Tibial nerve (tissue), 4 donors: ENCODE measurements around the gene PRDM7. TPM values are rescaled to one million over a fixed set of nuclear protein-coding genes. Genes with fewer than 3 reads are reported as not detected.
A peak's percentile ranks its signal among the peaks of the same experiment; 100 is the strongest.

Experiments
- DNase-seq, 2 donors: peaks; one replicate each; pipeline ENCODE4 v3.0.0-alpha.2; 2019; ENCODE audit warnings: low spot score in 2 of 2
- H3K27ac ChIP-seq, 4 donors: fragments of 200-600 bp; sonication (generic) in 3 of 4; one replicate each; pipeline ENCODE4 v1.5.1; 2017 to 2019; ENCODE audit warnings: mild to moderate bottlenecking in 1 of 4
- H3K27me3 ChIP-seq, 2 donors: fragments of 200-600 bp; sonication (generic) in 1 of 2; one replicate each; pipeline versions ENCODE4 v1.5.1 to v1.6.0; 2017 to 2019
- H3K36me3 ChIP-seq, 3 donors: fragments of 200-600 bp; sonication (generic); one replicate each; pipeline ENCODE4 v1.5.1; 2018 to 2019
- H3K4me1 ChIP-seq, 4 donors: fragments of 200-600 bp; sonication (generic) in 3 of 4; one replicate each; pipeline ENCODE4 v1.5.1; 2017 to 2019
- H3K4me3 ChIP-seq, 4 donors: fragments of 200-600 bp; sonication (generic) in 3 of 4; one replicate each; pipeline ENCODE4 v1.5.1; 2017 to 2019; ENCODE audit warnings: mild to moderate bottlenecking in 1 of 4, moderate library complexity in 1 of 4
- H3K9me3 ChIP-seq, 4 donors: fragments of 200-600 bp; sonication (generic) in 3 of 4; one replicate each; pipeline ENCODE4 v1.5.1; 2017 to 2019
- CTCF ChIP-seq, 5 experiments: fragments of 200-600 bp in 3 of 5; fragments of 450-650 bp in 2 of 5; sonication (generic) in 3 of 5; IDR thresholded peaks; one replicate each; pipeline ENCODE4 v1.5.1; 2016 to 2019; ENCODE audit warnings: antibody characterized with exemption in 5 of 5, mild to moderate bottlenecking in 3 of 5, moderate library complexity in 2 of 5
- EP300 ChIP-seq, 2 donors: sonication (generic); formaldehyde crosslinking; IDR thresholded peaks; one replicate each; pipeline ENCODE4 v1.6.1; 2017; ENCODE audit warnings: antibody characterized with exemption in 2 of 2, mild to moderate bottlenecking in 1 of 2
- POLR2A ChIP-seq, 2 donors: fragments of 450-650 bp; IDR thresholded peaks; one replicate each; pipeline ENCODE4 v1.6.1; 2017; ENCODE audit warnings: antibody characterized with exemption in 2 of 2, mild to moderate bottlenecking in 2 of 2, moderate library complexity in 2 of 2
- WGBS, 2 donors: methylation state at CpG; one replicate each; pipeline ENCODE4 v1.1.5; 2018; 5-methylcytosine and 5-hydroxymethylcytosine counted together
- total RNA-seq, 4 donors: library from RNA; depleted of rRNA; stranded (reverse); fragments of >200 nt; gene quantifications; one replicate each; pipeline ENCODE4 v1.1.0, GENCODE V29; 2016

The PRDM7 gene
- total RNA-seq, 4 donors from 2014 or later: not detected

- peaks cover 0 to 49% (median 16%) of the 10 kb centered on the region in 4 donors for H3K4me1 ChIP-seq
- no peaks in the 10 kb centered on the region for H3K27me3 ChIP-seq
- no peak for TF ChIP-seq EP300 (IDR thresholded peaks at IDR 0.05)
- no peak for TF ChIP-seq CTCF (IDR thresholded peaks at IDR 0.05)
- TF ChIP-seq POLR2A (IDR thresholded peaks at IDR 0.05): no peak
- no peak for DNase-seq
- H3K27ac ChIP-seq: peak within 1 kb of the TSS in 3 of 4 donors; percentile 37 to 73 (median 37)
- peak within 1 kb of the TSS; percentile 45 to 68 (median 54) for H3K4me3 ChIP-seq
- no peaks in the 10 kb centered on the region for H3K9me3 ChIP-seq
- no peaks in the 10 kb centered on the region for H3K36me3 ChIP-seq
- WGBS, 2 donors: 2 to 7% methylated on average over 15 to 45 of the region's 103 CpGs
Measured at GRCh38 chr16:90018652-90019542, 58.2 kb downstream of the PRDM7 start, which contains the start of gene DBNDD1. Gene DBNDD1 (minus strand): TSS chr16:90019456. CDS start chr16:90019341, 115 bp downstream.

- H3K9me3 ChIP-seq: no peaks in the 10 kb centered on the region
- H3K36me3 ChIP-seq: no peaks in the 10 kb centered on the region
- peaks cover 0 to 43% (median 14%) of the 10 kb centered on the region in 4 donors for H3K4me1 ChIP-seq
- H3K27me3 ChIP-seq: no peaks in the 10 kb centered on the region
- peak overlapping the region in 3 of 4 donors; percentile 52 to 68 (median 57) for H3K4me3 ChIP-seq
- H3K27ac ChIP-seq: no peak overlapping the region
- TF ChIP-seq CTCF (IDR thresholded peaks at IDR 0.05) (no peak), POLR2A (IDR thresholded peaks at IDR 0.05) (no peak), EP300 (IDR thresholded peaks at IDR 0.05) (no peak)
- no peak for DNase-seq
- 51 to 64% methylated on average over 7 of the region's 7 CpGs for WGBS, 2 donors
Measured at GRCh38 chr16:90018297-90018651, 58.9 kb downstream of the PRDM7 start.

- Histone ChIP-seq H3K36me3 (no peaks in the 10 kb centered on the region), H3K27ac (no peak overlapping the region), H3K4me1 (peaks cover 0 to 31% (median 10%) of the 10 kb centered on the region in 4 donors), H3K4me3 (no peak overlapping the region), H3K9me3 (no peaks in the 10 kb centered on the region), H3K27me3 (no peaks in the 10 kb centered on the region)
- TF ChIP-seq CTCF (IDR thresholded peaks at IDR 0.05): no peak
- TF ChIP-seq POLR2A (IDR thresholded peaks at IDR 0.05): no peak
- TF ChIP-seq EP300 (IDR thresholded peaks at IDR 0.05): no peak
- 44 to 65% methylated on average over 8 to 11 of the region's 11 CpGs for WGBS, 2 donors
- DNase-seq: no peak
Measured at GRCh38 chr16:90016339-90016950, 60.7 kb downstream of the PRDM7 start.

DNA sequence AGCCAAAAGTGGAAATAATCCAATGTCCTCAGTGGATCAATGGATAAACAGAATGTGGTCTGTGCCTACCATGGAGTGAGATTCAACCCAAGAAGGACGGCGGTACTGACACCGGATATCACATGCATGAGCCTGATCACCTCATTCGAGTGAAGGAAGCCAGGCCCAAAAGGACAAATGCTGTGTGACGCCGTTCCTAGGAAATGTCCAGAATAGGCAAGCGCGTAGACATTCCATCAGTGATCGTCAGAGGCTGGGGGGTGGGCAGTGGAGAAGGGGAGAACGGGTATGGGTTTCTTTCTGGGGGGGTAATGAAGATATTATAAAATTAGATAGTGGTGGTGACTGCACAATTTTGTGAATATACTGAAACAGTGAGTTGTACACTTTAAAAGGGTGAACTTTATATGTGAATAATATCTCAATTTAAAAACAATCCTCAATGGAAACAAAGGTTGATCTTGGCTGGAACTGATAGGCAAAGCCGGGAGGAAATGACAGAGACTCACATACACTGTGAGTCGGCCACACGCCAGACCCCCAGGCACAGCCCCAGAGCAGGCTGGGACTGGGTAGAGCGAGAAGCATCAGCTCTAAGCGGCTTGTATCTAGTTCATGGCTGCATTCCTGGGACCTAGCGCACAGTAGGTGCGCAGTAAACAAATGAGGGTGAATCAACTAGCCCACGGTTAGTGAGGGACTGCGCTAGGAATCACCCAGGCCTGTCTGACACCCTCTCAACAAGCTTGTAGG, 61.4 kb downstream of the PRDM7 start:
- H3K27me3 ChIP-seq: no peaks in the 10 kb centered on the region
- H3K4me3 ChIP-seq: no peak overlapping the region
- 79 to 83% methylated on average over 19 of the region's 19 CpGs for WGBS, 2 donors
- H3K4me1 ChIP-seq: peaks cover 0 to 26% (median 10%) of the 10 kb centered on the region in 4 donors
- no peak for TF ChIP-seq CTCF (IDR thresholded peaks at IDR 0.05)
- TF ChIP-seq EP300 (IDR thresholded peaks at IDR 0.05): no peak
- no peak for TF ChIP-seq POLR2A (IDR thresholded peaks at IDR 0.05)
- DNase-seq: no peak
- H3K9me3 ChIP-seq: no peaks in the 10 kb centered on the region
- no peak overlapping the region for H3K27ac ChIP-seq
- no peaks in the 10 kb centered on the region for H3K36me3 ChIP-seq
